Endodermal cell (in vitro differentiated cells): Measurements from ENCODE around the gene MUC12. TPM values are rescaled to one million over a fixed set of nuclear protein-coding genes. Genes with fewer than 3 reads are reported as not detected.

ENCODE experiments used
- DNase-seq: peaks from one replicate; pipeline ENCODE4 v3.0.0-alpha.2; 2017
- H3K27ac ChIP-seq: 2 replicates; pipeline ENCODE4 v1.5.1; 2013; ENCODE audit warnings: mild to moderate bottlenecking, low read depth, low read length, moderate library complexity
- H3K27me3 ChIP-seq: 2 replicates; pipeline ENCODE4 v1.6.1; 2013; ENCODE audit warnings: mild to moderate bottlenecking, low read length, moderate library complexity; ENCODE audit not compliant: insufficient read depth, control insufficient read depth, poor library complexity, severe bottlenecking
- H3K36me3 ChIP-seq: 2 replicates; pipeline ENCODE4 v1.7.0; 2013; ENCODE audit warnings: mild to moderate bottlenecking, low read length, moderate library complexity; ENCODE audit not compliant: control insufficient read depth, insufficient read depth
- H3K4me1 ChIP-seq: one replicate; pipeline ENCODE4 v1.7.0; 2013; ENCODE audit warnings: low read length; ENCODE audit not compliant: control insufficient read depth, insufficient read depth
- H3K4me3 ChIP-seq: 2 replicates; pipeline ENCODE4 v1.5.1; 2013; ENCODE audit warnings: mild to moderate bottlenecking, low read length, moderate library complexity
- H3K9ac ChIP-seq: 2 replicates; pipeline ENCODE4 v1.6.1; 2013; ENCODE audit warnings: mild to moderate bottlenecking, low read length, moderate library complexity; ENCODE audit not compliant: poor library complexity, severe bottlenecking; ENCODE audit errors: extremely low read depth
- H3K9me3 ChIP-seq: 2 replicates; pipeline ENCODE4 v1.6.1; 2013; ENCODE audit warnings: mild to moderate bottlenecking, low read length, moderate library complexity; ENCODE audit not compliant: control insufficient read depth
- H3K27ac Mint-ChIP-seq: 2 replicates; pipeline ENCODE4 v1.8.0; 2020; ENCODE audit warnings: mixed read lengths
- H3K27me3 Mint-ChIP-seq: 2 replicates; pipeline ENCODE4 v1.8.0; 2021; ENCODE audit warnings: mild to moderate bottlenecking, mixed read lengths; ENCODE audit not compliant: insufficient read depth
- H3K36me3 Mint-ChIP-seq: 2 replicates; pipeline ENCODE4 v1.8.0; 2020; ENCODE audit warnings: low read depth, mixed read lengths
- H3K4me1 Mint-ChIP-seq: 2 replicates; pipeline ENCODE4 v1.8.0; 2020; ENCODE audit warnings: mixed read lengths
- H3K4me3 Mint-ChIP-seq: 2 replicates; pipeline ENCODE4 v1.8.0; 2020; ENCODE audit warnings: mild to moderate bottlenecking, moderate library complexity, mixed read lengths
- H3K9me3 Mint-ChIP-seq: 2 replicates; pipeline ENCODE4 v1.8.0; 2020; ENCODE audit warnings: mild to moderate bottlenecking, mixed read lengths
- WGBS, 2 experiments: methylation state at CpG; one replicate each; pipeline versions ENCODE4 v1.1.5 to v1.1.7; 2013; ENCODE audit warnings: missing lambda C conversion rate in 2 of 2, mixed read lengths in 1 of 2; ENCODE audit not compliant: insufficient coverage in 1 of 2, insufficient read length in 1 of 2; 5-methylcytosine and 5-hydroxymethylcytosine counted together
- total RNA-seq, 2 donors: library from RNA; stranded (reverse); fragmentation: NEBNext Ultra II Directional in 1 of 2; extraction: Animal tissue kit (Norgen Biotek cat#: 25700) in 1 of 2; gene quantifications; 2 replicates in 1 of 2; 3 replicates in 1 of 2; pipeline ENCODE4 v1.2.1, GENCODE V29; 2021
- TF ChIP-seq, protein P1 (sequence below): fragments of 200-600 bp; sonication (generic); conservative IDR thresholded peaks from 2 replicates; pipeline ENCODE4 v1.5.0; 2021; ENCODE audit warnings: antibody characterized with exemption, mild to moderate bottlenecking

Gene MUC12
- total RNA-seq, 2 donors from 2014 or later: 2.9 to 3.3 TPM

DNA sequence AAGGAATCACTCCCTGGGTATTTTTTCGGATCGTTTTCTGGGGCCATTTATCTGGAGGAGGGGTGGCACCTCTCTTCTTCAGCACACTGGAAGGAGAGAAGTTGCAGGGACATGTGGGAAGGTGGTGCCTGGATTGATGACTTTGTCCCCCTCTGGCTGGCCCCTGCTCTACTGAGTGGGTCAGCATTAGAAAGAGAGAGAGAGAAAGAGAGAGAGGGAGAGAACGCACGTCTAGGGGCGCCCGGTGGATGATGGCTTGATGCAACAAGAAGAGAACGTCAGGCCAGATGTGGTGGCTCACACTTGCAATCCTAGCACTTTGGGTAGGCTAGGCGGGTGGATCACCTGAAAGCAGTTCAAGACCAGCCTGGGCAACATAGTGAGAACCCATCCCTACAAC, 5.5 kb upstream of the MUC12 start:
- Mint-ChIP-seq H3K4me1 (peaks cover 24% of the 10 kb centered on the region), H3K27ac (no peak overlapping the region), H3K9me3 (no peaks in the 10 kb centered on the region), H3K36me3 (no peaks in the 10 kb centered on the region), H3K4me3 (no peak overlapping the region), H3K27me3 (peaks cover 35% of the 10 kb centered on the region)
- H3K27ac ChIP-seq: no peak overlapping the region
- 82 to 90% methylated on average over 6 to 8 of the region's 8 CpGs for WGBS, 2 experiments
- no peaks in the 10 kb centered on the region for H3K9me3 ChIP-seq
- H3K4me3 ChIP-seq: no peak overlapping the region
- peaks cover 9% of the 10 kb centered on the region for H3K4me1 ChIP-seq
- H3K36me3 ChIP-seq: no peaks in the 10 kb centered on the region
- no peak for DNase-seq
- H3K27me3 ChIP-seq: peaks cover 66% of the 10 kb centered on the region
- no peak overlapping the region for H3K9ac ChIP-seq
- TF ChIP-seq, protein P1, sequence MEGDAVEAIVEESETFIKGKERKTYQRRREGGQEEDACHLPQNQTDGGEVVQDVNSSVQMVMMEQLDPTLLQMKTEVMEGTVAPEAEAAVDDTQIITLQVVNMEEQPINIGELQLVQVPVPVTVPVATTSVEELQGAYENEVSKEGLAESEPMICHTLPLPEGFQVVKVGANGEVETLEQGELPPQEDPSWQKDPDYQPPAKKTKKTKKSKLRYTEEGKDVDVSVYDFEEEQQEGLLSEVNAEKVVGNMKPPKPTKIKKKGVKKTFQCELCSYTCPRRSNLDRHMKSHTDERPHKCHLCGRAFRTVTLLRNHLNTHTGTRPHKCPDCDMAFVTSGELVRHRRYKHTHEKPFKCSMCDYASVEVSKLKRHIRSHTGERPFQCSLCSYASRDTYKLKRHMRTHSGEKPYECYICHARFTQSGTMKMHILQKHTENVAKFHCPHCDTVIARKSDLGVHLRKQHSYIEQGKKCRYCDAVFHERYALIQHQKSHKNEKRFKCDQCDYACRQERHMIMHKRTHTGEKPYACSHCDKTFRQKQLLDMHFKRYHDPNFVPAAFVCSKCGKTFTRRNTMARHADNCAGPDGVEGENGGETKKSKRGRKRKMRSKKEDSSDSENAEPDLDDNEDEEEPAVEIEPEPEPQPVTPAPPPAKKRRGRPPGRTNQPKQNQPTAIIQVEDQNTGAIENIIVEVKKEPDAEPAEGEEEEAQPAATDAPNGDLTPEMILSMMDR: no peak

DNA sequence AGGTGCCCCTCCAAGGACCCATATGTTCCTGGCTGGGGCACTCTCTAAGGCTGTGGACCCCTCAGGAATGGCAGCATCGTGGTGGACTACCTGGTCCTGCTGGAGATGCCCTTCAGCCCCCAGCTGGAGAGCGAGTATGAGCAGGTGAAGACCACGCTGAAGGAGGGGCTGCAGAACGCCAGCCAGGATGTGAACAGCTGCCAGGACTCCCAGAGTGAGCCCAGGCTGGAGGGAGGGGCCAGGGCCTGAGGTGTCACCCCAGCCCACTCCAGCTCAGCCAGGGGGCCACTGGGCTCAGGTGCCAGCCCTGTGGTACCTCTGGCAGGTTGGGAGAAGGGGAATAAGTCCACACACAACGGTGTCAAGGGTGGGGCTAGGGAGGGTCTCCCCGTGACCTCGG, 4.7 kb upstream of the MUC12 start:
- WGBS, 2 experiments: 68 to 79% methylated on average over 7 of the region's 7 CpGs
- Histone ChIP-seq H3K9ac (no peak overlapping the region), H3K9me3 (no peaks in the 10 kb centered on the region), H3K27me3 (peaks cover 59% of the 10 kb centered on the region), H3K4me3 (no peak overlapping the region), H3K36me3 (no peaks in the 10 kb centered on the region), H3K4me1 (peaks cover 9% of the 10 kb centered on the region), H3K27ac (no peak overlapping the region)
- no peaks in the 10 kb centered on the region for H3K36me3 Mint-ChIP-seq
- H3K27ac Mint-ChIP-seq: no peak overlapping the region
- no peak for DNase-seq
- no peak overlapping the region for H3K4me3 Mint-ChIP-seq
- H3K27me3 Mint-ChIP-seq: peaks cover 35% of the 10 kb centered on the region
- H3K4me1 Mint-ChIP-seq: peaks cover 24% of the 10 kb centered on the region
- H3K9me3 Mint-ChIP-seq: no peaks in the 10 kb centered on the region
- TF ChIP-seq, protein P1: no peak

DNA sequence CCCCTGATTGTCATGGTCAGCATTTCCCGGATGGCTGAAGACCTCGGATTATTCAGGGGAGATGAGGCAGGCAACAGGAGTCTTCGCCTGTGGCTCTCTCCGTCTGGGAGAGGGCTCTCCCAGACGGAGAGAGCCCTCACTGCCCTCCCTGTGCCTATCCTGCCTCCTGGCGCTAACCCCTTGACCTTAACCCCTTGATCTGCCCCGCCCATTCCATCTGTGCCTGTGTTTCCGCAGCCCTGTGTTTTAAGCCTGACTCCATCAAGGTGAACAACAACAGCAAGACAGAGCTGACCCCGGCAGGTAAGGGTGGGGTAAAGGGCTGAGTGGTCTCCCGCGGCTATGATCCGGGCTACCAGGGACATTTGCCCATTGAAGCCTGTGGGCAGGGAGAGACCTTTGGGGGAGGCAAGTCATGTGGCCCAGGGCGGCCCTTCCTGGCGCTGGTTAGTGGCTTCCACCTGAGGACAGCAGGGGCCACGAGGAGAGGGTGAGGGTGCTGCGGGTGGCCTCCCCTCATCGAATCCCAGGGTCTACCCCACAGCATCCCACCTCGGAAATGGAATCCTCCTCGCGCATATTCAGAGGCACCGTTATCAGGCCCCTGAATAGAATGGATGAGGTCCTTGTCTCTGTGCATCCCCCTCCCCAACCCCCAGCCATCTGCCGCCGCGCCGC, 4.2 kb upstream of the MUC12 start:
- Histone ChIP-seq H3K27me3 (peaks cover 54% of the 10 kb centered on the region), H3K4me1 (peaks cover 9% of the 10 kb centered on the region), H3K4me3 (peak overlapping the region; percentile 82), H3K9me3 (no peaks in the 10 kb centered on the region), H3K36me3 (no peaks in the 10 kb centered on the region), H3K9ac (no peak overlapping the region), H3K27ac (no peak overlapping the region)
- WGBS, 2 experiments: 34 to 42% methylated on average over 22 to 25 of the region's 25 CpGs
- peak overlapping the region; percentile 69 for H3K4me3 Mint-ChIP-seq
- H3K27ac Mint-ChIP-seq: peak overlapping the region; percentile 85
- peaks cover 24% of the 10 kb centered on the region for H3K4me1 Mint-ChIP-seq
- peak; percentile 81 for DNase-seq
- no peaks in the 10 kb centered on the region for H3K36me3 Mint-ChIP-seq
- H3K9me3 Mint-ChIP-seq: no peaks in the 10 kb centered on the region
- peaks cover 35% of the 10 kb centered on the region for H3K27me3 Mint-ChIP-seq
- TF ChIP-seq, protein P1: no peak
